Stimulated activated naive CD4-positive, alpha-beta T cell (primary cell): ENCODE measurements around the gene GNPTAB.
A peak's percentile ranks its signal among the peaks of the same experiment; 100 is the strongest.

ENCODE experiments used
- DNase-seq, 6 experiments: peaks; one replicate each; lab custom pipeline; 2025; lab: John Stamatoyannopoulos, UW

GNPTAB gene

GRCh38 chr12:101696251-101697196, 134.2 kb downstream of the GNPTAB start:
- peak in 2 of 6 experiments; percentile 17 to 61 for DNase-seq

- DNase-seq = no peak
Measured at GRCh38 chr12:101695706-101696105, 135.1 kb downstream of the GNPTAB start.
